Measurements from ENCODE around the gene TMEM98.

DNA sequence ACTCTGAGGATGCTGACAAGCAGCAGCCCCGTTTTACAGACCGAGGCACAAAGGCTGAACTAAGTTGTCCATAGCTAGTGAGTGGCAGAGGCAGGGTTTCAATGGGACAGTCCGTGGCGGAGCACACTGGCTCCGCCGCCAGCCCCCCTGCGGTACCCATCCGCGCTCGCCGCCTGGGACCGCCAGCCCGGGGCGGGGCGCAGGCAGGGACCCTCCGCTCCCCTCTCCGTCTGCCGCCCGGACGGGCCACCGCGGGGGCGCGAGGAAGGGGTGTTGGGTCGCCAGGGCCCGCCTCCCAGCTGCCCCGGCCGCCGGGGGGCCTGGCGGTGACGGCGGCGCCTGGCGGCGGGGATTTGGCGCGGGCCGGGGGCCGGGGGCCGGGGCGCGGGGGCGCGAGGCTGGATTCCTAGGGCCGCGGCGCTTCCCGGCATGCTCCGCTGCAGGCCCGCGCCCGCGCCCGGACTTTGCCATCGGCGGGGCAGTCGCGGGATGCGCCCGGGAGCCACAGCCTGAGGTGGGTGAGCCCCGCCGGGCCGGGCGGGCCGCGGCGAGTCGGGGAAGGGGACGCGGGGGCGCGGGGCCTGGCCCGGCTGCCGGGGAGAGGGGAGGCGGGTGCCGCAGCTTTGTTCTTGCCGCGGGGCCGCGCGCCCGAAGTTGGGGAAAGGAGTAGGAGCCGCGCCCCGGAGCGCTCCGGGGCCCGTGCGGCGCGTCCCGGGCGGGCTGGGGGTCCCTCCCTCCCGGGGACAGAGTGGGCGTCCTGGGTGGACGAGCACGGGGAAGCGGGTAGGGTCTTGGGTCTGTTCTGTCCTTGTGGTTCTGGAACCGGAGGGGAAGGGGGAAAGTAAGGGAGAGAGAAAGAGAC, at the start of gene TMEM98:
- TF ChIP-seq, protein P1, sequence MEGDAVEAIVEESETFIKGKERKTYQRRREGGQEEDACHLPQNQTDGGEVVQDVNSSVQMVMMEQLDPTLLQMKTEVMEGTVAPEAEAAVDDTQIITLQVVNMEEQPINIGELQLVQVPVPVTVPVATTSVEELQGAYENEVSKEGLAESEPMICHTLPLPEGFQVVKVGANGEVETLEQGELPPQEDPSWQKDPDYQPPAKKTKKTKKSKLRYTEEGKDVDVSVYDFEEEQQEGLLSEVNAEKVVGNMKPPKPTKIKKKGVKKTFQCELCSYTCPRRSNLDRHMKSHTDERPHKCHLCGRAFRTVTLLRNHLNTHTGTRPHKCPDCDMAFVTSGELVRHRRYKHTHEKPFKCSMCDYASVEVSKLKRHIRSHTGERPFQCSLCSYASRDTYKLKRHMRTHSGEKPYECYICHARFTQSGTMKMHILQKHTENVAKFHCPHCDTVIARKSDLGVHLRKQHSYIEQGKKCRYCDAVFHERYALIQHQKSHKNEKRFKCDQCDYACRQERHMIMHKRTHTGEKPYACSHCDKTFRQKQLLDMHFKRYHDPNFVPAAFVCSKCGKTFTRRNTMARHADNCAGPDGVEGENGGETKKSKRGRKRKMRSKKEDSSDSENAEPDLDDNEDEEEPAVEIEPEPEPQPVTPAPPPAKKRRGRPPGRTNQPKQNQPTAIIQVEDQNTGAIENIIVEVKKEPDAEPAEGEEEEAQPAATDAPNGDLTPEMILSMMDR (IDR thresholded peaks at IDR 0.05; ENCODE audit: control extremely low read depth in 1 of 3, insufficient read depth in 1 of 3, low read depth in 1 of 3, low read length in 3 of 3), result no peak
- TF ChIP-seq GTF2F1 (IDR thresholded peaks at IDR 0.05; ENCODE audit: borderline replicate concordance, low read depth, low read length) (no peak), SP1 (IDR thresholded peaks at IDR 0.05; ENCODE audit: low read depth, low read length) (no peak), RNF2 (IDR thresholded peaks at IDR 0.05; ENCODE audit: borderline replicate concordance, low read depth, low read length, missing control alignments, poor library complexity, severe bottlenecking) (no peak), CEBPB (IDR thresholded peaks at IDR 0.05; ENCODE audit: low read depth, low read length) (no peak), SRF (IDR thresholded peaks at IDR 0.05; ENCODE audit: low read depth, low read length) (no peak), EZH2 (IDR thresholded peaks at IDR 0.05; ENCODE audit: low read depth, low read length, severe bottlenecking) (no peak), CREB1 (IDR thresholded peaks at IDR 0.05) (no peak), POLR2A (IDR thresholded peaks at IDR 0.05; ENCODE audit: control extremely low read depth in 1 of 2, low read depth in 2 of 2, low read length in 2 of 2) (no peak; a peak in 1 of 3 replicates), ASH2L (IDR thresholded peaks at IDR 0.05; ENCODE audit: low read length) (no peak), ZNF274 (IDR thresholded peaks at IDR 0.05; ENCODE audit: borderline replicate concordance, extremely low read depth, low read length) (no peak)
